ENCODE measurements around the gene ZNF219.

DNA sequence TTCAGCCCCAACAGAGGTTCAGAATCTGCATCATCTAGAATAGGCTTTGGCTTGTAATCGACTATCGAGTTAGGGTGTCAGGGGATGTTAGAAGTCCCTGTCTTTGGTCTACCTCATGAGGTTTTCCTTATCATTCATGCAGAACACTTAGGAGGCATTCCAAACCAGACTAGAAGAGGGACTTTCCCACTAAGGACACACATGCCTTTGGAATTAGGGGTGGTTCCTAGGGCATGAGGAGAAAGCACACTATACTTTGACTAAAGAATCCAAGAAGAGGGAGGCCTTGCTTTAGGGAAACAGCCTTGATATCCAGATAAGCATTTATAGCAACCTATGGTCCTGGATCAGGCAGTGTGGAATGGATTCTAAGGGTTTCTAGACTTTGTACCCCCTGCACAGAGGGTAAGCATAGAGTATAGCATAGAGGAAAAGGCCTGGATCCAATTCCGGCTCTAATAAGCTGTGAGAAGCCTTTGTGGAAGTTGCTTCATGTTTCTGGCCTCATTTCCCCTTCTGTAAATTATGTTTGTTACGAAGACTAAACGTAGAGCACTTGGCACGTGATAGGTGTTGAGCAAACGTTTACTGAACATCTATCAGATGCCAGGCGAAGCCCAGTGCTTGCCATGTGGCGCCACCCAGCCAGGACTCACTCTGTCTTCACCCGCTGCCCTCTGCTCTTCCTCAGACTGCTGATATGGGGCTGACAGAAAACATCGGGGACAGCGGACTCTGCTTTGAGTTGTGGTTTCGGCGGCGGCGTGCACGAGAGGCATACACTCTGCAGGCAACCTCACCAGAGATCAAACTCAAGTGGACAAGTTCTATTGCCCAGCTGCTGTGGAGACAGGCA is 13.2 kb downstream of the ZNF219 start:
- TF ChIP-seq POLR2A (IDR thresholded peaks at IDR 0.05) = no peak
- TF ChIP-seq, protein P1, sequence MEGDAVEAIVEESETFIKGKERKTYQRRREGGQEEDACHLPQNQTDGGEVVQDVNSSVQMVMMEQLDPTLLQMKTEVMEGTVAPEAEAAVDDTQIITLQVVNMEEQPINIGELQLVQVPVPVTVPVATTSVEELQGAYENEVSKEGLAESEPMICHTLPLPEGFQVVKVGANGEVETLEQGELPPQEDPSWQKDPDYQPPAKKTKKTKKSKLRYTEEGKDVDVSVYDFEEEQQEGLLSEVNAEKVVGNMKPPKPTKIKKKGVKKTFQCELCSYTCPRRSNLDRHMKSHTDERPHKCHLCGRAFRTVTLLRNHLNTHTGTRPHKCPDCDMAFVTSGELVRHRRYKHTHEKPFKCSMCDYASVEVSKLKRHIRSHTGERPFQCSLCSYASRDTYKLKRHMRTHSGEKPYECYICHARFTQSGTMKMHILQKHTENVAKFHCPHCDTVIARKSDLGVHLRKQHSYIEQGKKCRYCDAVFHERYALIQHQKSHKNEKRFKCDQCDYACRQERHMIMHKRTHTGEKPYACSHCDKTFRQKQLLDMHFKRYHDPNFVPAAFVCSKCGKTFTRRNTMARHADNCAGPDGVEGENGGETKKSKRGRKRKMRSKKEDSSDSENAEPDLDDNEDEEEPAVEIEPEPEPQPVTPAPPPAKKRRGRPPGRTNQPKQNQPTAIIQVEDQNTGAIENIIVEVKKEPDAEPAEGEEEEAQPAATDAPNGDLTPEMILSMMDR (IDR thresholded peaks at IDR 0.05) = no peak
